Measurements from ENCODE around the gene FAF1.

The FAF1 gene

GRCh38 chr1:50416553-50417453 lies 543.3 kb downstream of the FAF1 start:
- H3K4me1 ChIP-seq = peaks cover 0 to 56% (median 49%) of the 10 kb centered on the region in 4 donors
- H3K27ac ChIP-seq = no peak overlapping the region
- H3K36me3 ChIP-seq = no peaks in the 10 kb centered on the region
- intact Hi-C loops (cut with DNase I; ENCODE audit: low total_unique reads) = no loop called here
- peaks cover 0 to 77% of the 10 kb centered on the region in 2 donors for H3K27me3 ChIP-seq
- no peak overlapping the region for H3K4me3 ChIP-seq
- no peak for TF ChIP-seq CTCF (IDR thresholded peaks at IDR 0.05)
- peaks cover 0 to 7% (median 0%) of the 10 kb centered on the region in 3 donors for H3K9me3 ChIP-seq
- no peak for DNase-seq

- Histone ChIP-seq H3K27me3 (peaks cover 0 to 73% of the 10 kb centered on the region in 2 donors), H3K4me3 (no peak overlapping the region), H3K27ac (no peak overlapping the region), H3K36me3 (no peaks in the 10 kb centered on the region), H3K4me1 (peaks cover 0 to 53% (median 47%) of the 10 kb centered on the region in 4 donors), H3K9me3 (peaks cover 0 to 7% (median 0%) of the 10 kb centered on the region in 3 donors)
- no peak for DNase-seq
- no peak for TF ChIP-seq CTCF (IDR thresholded peaks at IDR 0.05)
- intact Hi-C loops (cut with DNase I; ENCODE audit: low total_unique reads) = no loop called here
Measured at GRCh38 chr1:50416150-50416527, 543.9 kb downstream of the FAF1 start.

- no peak for TF ChIP-seq CTCF (IDR thresholded peaks at IDR 0.05)
- H3K4me3 ChIP-seq = no peak overlapping the region
- intact Hi-C loops (cut with DNase I; ENCODE audit: low total_unique reads) = no loop called here
- DNase-seq = no peak
- peaks cover 0 to 69% of the 10 kb centered on the region in 2 donors for H3K27me3 ChIP-seq
- H3K9me3 ChIP-seq = peaks cover 0 to 7% (median 0%) of the 10 kb centered on the region in 3 donors
- peaks cover 0 to 47% (median 42%) of the 10 kb centered on the region in 4 donors for H3K4me1 ChIP-seq
- no peak overlapping the region for H3K27ac ChIP-seq
- no peaks in the 10 kb centered on the region for H3K36me3 ChIP-seq
Measured at GRCh38 chr1:50415235-50416149, 544.6 kb downstream of the FAF1 start.

GRCh38 chr1:50414853-50415234 lies 545.2 kb downstream of the FAF1 start:
- no peak overlapping the region for H3K4me3 ChIP-seq
- H3K27me3 ChIP-seq = peaks cover 0 to 69% of the 10 kb centered on the region in 2 donors
- no peak for DNase-seq
- peaks cover 0 to 43% (median 39%) of the 10 kb centered on the region in 4 donors for H3K4me1 ChIP-seq
- H3K9me3 ChIP-seq = peaks cover 0 to 7% (median 0%) of the 10 kb centered on the region in 3 donors
- intact Hi-C loops (cut with DNase I; ENCODE audit: low total_unique reads) = no loop called here
- no peaks in the 10 kb centered on the region for H3K36me3 ChIP-seq
- no peak for TF ChIP-seq CTCF (IDR thresholded peaks at IDR 0.05)
- no peak overlapping the region for H3K27ac ChIP-seq

GRCh38 chr1:50412813-50413476 lies 547.1 kb downstream of the FAF1 start:
- peaks cover 0 to 26% (median 24%) of the 10 kb centered on the region in 4 donors for H3K4me1 ChIP-seq
- no peak overlapping the region for H3K27ac ChIP-seq
- peaks cover 0 to 7% (median 7%) of the 10 kb centered on the region in 3 donors for H3K9me3 ChIP-seq
- DNase-seq = no peak
- no peak overlapping the region for H3K4me3 ChIP-seq
- no peaks in the 10 kb centered on the region for H3K36me3 ChIP-seq
- H3K27me3 ChIP-seq = peaks cover 0 to 51% of the 10 kb centered on the region in 2 donors
- intact Hi-C loops (cut with DNase I; ENCODE audit: low total_unique reads) = no loop called here
- TF ChIP-seq CTCF (IDR thresholded peaks at IDR 0.05) = no peak

All from tibial artery (tissue), 4 donors.